Panc1 (cell line): ENCODE measurements around the gene ZFHX3. TPM values are rescaled to one million over a fixed set of nuclear protein-coding genes. Genes with fewer than 3 reads are reported as not detected.

Source experiments
- ATAC-seq: fragments of 200-7000 bp; cut with Tn5 transposase; 2 replicates; pipeline ENCODE4 v1.9.1; 2020; ENCODE audit warnings: mild to moderate bottlenecking, moderate library complexity
- BruUV-seq: library from RNA; stranded (reverse); fragments of 400-500 nt; replicated peaks from 2 replicates; lab custom pipeline; 2021; lab: Mats Ljungman, UMichigan
- CTCF ChIA-PET: fragments of 300-600 bp; sonication (Branson Sonifier 250); formaldehyde crosslinking; loops from one replicate; lab custom pipeline; 2022; ENCODE audit warnings: antibody characterized with exemption; lab: Charles Lee
- POLR2A ChIA-PET: fragments of 300-600 bp; sonication (Branson Sonifier 250); formaldehyde crosslinking; loops from one replicate; lab custom pipeline; 2022; ENCODE audit warnings: antibody characterized with exemption; lab: Charles Lee
- DNase-seq: peaks from one replicate; pipeline ENCODE4 v3.0.0-alpha.2; 2010; ENCODE audit warnings: low read depth, low spot score
- H3K27ac ChIP-seq: 2 replicates; pipeline ENCODE4 v1.5.1; 2011; ENCODE audit warnings: mild to moderate bottlenecking, low read length, inconsistent platforms
- H3K27me3 ChIP-seq: fragments of 200-500 bp; sonication (Bioruptor generic); 2 replicates; pipeline ENCODE4 v1.6.0; 2014; ENCODE audit warnings: low read length, inconsistent platforms; ENCODE audit not compliant: control insufficient read depth, insufficient read depth
- H3K36me3 ChIP-seq: fragments of 200-500 bp; sonication (Bioruptor generic); 2 replicates; pipeline ENCODE4 v1.5.1; 2014; ENCODE audit warnings: inconsistent platforms, mild to moderate bottlenecking, low read length, moderate library complexity; ENCODE audit not compliant: control insufficient read depth, insufficient read depth
- H3K4me1 ChIP-seq: 2 replicates; pipeline ENCODE4 v1.5.1; 2011; ENCODE audit warnings: inconsistent platforms, mild to moderate bottlenecking, low read length, moderate library complexity; ENCODE audit not compliant: control insufficient read depth, insufficient read depth
- H3K4me3 ChIP-seq, 2 experiments: 2 replicates each; pipeline ENCODE4 v1.5.1; 2011 to 2012; ENCODE audit warnings: low read depth in 2 of 2, low read length in 2 of 2, mild to moderate bottlenecking in 2 of 2, inconsistent platforms in 1 of 2, moderate library complexity in 1 of 2
- H3K9me3 ChIP-seq: fragments of 200-500 bp; sonication (Bioruptor generic); 2 replicates; pipeline ENCODE4 v1.5.1; 2014; ENCODE audit warnings: low read depth, mild to moderate bottlenecking, inconsistent platforms, low read length, moderate library complexity; ENCODE audit not compliant: control insufficient read depth, insufficient read depth
- POLR2AphosphoS5 ChIP-seq: IDR thresholded peaks from 2 replicates; pipeline ENCODE4 v1.6.1; 2012; ENCODE audit warnings: mild to moderate bottlenecking, low read depth, low read length, moderate library complexity
- REST ChIP-seq, 2 experiments: IDR thresholded peaks; 2 replicates each; pipeline ENCODE4 v1.6.1; 2011 to 2012; ENCODE audit warnings: low read depth in 2 of 2, control low read depth in 1 of 2, low read length in 1 of 2, mild to moderate bottlenecking in 1 of 2, moderate library complexity in 1 of 2; ENCODE audit not compliant: insufficient read depth in 1 of 2
- SIN3A ChIP-seq: IDR thresholded peaks from 2 replicates; pipeline ENCODE4 v1.6.1; 2012; ENCODE audit warnings: low read depth, mild to moderate bottlenecking, low read length, moderate library complexity, borderline replicate concordance; ENCODE audit not compliant: insufficient read depth
- TCF7L2 ChIP-seq: IDR thresholded peaks from 2 replicates; pipeline ENCODE4 v1.6.1; 2011; ENCODE audit warnings: mild to moderate bottlenecking, low read depth, low read length, inconsistent platforms
- in situ Hi-C: cut with HindIII; loops from 2 replicates; pipeline ENCODE4 v1.10.0; 2016; ENCODE audit warnings: low sequenced_read_pairs, low pct_unique_long_range_greater_than_20kb
- intact Hi-C: fragments of 100-400 bp; cut with micrococcal nuclease; formaldehyde crosslinking; loops from one replicate; pipeline ENCODE4 v1.10.0; 2022; ENCODE audit not compliant: unreplicated experiment
- total RNA-seq: library from RNA; stranded (reverse); gene quantifications from one replicate; pipeline ENCODE4 v1.2.1, GENCODE V29; 2021; ENCODE audit not compliant: unreplicated experiment
- TF ChIP-seq, protein P1 (sequence below): fragments of 450-650 bp; IDR thresholded peaks from 2 replicates; pipeline ENCODE4 v1.5.1; 2017; ENCODE audit warnings: mild to moderate bottlenecking

The ZFHX3 gene
- total RNA-seq, 1 experiment from 2014 or later: 7.1 TPM

DNA sequence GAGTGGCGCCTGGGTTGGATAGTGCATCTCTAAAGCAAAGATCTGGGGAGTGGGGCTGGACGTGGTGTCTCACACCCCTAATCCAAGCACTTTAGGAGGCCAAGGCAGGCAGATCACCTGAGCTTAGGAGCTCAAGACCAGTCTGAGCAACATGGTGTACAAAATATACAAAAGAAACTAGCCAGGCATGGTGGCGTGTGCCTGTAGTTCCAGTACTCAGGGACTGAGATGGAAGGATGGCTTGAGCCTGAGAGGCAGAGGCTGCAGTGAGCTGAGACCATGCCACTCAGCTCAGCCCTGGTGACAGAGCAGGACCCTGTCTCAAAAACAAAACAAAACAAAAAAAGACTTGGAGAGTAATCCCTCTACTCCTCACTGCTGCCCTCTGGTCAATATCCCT is 96.0 kb downstream of the ZFHX3 start:
- TF ChIP-seq POLR2AphosphoS5: no peak
- TF ChIP-seq, protein P1, sequence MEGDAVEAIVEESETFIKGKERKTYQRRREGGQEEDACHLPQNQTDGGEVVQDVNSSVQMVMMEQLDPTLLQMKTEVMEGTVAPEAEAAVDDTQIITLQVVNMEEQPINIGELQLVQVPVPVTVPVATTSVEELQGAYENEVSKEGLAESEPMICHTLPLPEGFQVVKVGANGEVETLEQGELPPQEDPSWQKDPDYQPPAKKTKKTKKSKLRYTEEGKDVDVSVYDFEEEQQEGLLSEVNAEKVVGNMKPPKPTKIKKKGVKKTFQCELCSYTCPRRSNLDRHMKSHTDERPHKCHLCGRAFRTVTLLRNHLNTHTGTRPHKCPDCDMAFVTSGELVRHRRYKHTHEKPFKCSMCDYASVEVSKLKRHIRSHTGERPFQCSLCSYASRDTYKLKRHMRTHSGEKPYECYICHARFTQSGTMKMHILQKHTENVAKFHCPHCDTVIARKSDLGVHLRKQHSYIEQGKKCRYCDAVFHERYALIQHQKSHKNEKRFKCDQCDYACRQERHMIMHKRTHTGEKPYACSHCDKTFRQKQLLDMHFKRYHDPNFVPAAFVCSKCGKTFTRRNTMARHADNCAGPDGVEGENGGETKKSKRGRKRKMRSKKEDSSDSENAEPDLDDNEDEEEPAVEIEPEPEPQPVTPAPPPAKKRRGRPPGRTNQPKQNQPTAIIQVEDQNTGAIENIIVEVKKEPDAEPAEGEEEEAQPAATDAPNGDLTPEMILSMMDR: no peak
- no peak for TF ChIP-seq SIN3A
- no peak for TF ChIP-seq TCF7L2
- no peak for TF ChIP-seq REST (IDR thresholded peaks at IDR 0.05; ENCODE audit: insufficient read depth in 1 of 2, low read depth in 2 of 2, low read length in 1 of 2)
- ATAC-seq (no peak), DNase-seq (no peak)
- Histone ChIP-seq H3K27me3 (no peaks in the 10 kb centered on the region), H3K9me3 (no peaks in the 10 kb centered on the region), H3K36me3 (no peaks in the 10 kb centered on the region), H3K27ac (no peak overlapping the region), H3K4me3 (no peak overlapping the region), H3K4me1 (no peaks in the 10 kb centered on the region)
- no TSS peak for BruUV-seq
- ChIA-PET POLR2A (no interaction called here), CTCF (no interaction called here)
- in situ Hi-C loops (no loop called here), intact Hi-C loops (no loop called here)

GRCh38 chr16:72950669-72951068 is 97.3 kb downstream of the ZFHX3 start:
- no peak overlapping the region for H3K4me3 ChIP-seq
- ChIA-PET POLR2A (interaction anchor here (0.6 kb wide), 1 partner anchor 14 kb away, joined by 3 read pairs; no protein-coding TSS in a partner anchor), CTCF (no interaction called here)
- no peaks in the 10 kb centered on the region for H3K9me3 ChIP-seq
- H3K27me3 ChIP-seq: no peaks in the 10 kb centered on the region
- DNase-seq (no peak), ATAC-seq (no peak)
- no peaks in the 10 kb centered on the region for H3K4me1 ChIP-seq
- intact Hi-C loops: no loop called here
- no peaks in the 10 kb centered on the region for H3K36me3 ChIP-seq
- TF ChIP-seq REST (IDR thresholded peaks at IDR 0.05; ENCODE audit: insufficient read depth in 1 of 2, low read depth in 2 of 2, low read length in 1 of 2): no peak
- TF ChIP-seq SIN3A: no peak
- no peak for TF ChIP-seq TCF7L2
- TF ChIP-seq POLR2AphosphoS5: no peak
- TF ChIP-seq, protein P1: no peak
- no TSS peak for BruUV-seq
- H3K27ac ChIP-seq: no peak overlapping the region
- in situ Hi-C loops: no loop called here
